GM19025 (cell line): ENCODE measurements around the gene MTA2.
A peak's percentile ranks its signal among the peaks of the same experiment; 100 is the strongest.

Experiments
- ATAC-seq: cut with Tn5 transposase; IDR thresholded peaks from one replicate; pipeline ENCODE4 v1.9.1; 2021; ENCODE audit warnings: mild to moderate bottlenecking, low read depth, moderate library complexity; ENCODE audit not compliant: unreplicated experiment

The MTA2 gene

GRCh38 chr11:62548545-62549335 lies 52.9 kb downstream of the MTA2 start:
- ATAC-seq: no peak

GRCh38 chr11:62547691-62548281 lies 53.9 kb downstream of the MTA2 start:
- no peak for ATAC-seq

- peak; percentile 4 for ATAC-seq
Observed at GRCh38 chr11:62546929-62547625, 54.6 kb downstream of the MTA2 start.

- peak; percentile 34 for ATAC-seq
Observed at GRCh38 chr11:62546244-62546928, 55.3 kb downstream of the MTA2 start, which contains the start of gene AHNAK. Gene AHNAK (minus strand): TSS chr11:62546806. CDS start chr11:62536098, 10,708 bp downstream.

GRCh38 chr11:62545437-62546243 lies 56.0 kb downstream of the MTA2 start:
- no peak for ATAC-seq

GRCh38 chr11:62544581-62545436 lies 56.9 kb downstream of the MTA2 start:
- ATAC-seq: no peak

- no peak for ATAC-seq
Observed at GRCh38 chr11:62543680-62544444, 57.8 kb downstream of the MTA2 start.
